Measurements from ENCODE around the gene PNMT.

PNMT gene

DNA sequence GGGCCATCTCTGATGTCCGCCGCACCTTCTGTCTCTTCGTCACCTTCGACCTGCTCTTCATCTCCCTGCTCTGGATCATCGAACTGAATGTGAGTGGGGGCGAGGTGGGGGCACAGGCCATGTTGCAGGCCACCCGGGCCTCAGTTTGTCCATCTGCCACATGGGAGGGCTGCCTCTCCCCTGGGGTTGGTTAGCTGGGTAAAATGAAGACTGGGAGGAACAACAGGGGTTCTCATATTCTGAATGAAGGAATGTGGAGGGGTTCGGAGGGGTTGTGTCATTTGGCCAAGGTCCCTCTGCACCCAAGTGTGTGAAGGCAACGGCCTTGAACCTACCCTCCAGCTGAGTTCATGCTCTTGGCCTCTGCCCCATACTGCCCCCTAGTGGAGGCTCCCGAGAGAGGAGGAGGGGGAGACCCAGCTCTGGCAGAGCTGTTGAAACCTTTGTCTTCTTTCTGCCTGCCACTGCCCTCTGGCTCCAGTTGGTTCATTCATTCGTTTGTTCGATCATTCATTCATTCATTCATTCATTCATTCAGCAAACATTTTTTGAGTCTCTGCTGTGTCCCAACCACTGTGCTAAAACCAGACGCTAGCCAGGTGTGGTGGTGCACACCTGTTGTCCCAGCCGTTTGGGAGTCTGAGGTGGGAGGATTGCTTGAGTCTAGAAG is 14.5 kb upstream of the PNMT start:
- peak; percentile 28 for DNase-seq

DNA sequence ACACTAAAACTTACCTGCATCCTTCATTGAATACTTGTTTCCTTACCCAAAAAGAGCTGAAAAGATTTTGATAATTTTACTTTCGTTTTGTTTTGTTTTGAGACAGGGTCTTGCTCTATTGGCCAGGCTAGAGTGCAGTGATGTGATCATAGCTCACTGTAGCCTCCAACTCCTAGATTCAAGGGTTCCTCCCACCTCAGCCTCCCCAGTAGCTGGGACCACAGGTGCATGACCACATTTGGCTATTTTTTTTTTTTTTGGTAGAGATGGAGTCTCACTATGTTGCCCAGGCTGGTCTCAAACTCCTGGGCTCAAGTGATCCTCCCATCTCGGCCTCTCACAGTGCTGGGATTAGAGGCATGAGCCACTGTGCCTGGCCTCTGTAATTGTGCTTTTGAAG is 13.1 kb upstream of the PNMT start:
- DNase-seq: no peak

DNA sequence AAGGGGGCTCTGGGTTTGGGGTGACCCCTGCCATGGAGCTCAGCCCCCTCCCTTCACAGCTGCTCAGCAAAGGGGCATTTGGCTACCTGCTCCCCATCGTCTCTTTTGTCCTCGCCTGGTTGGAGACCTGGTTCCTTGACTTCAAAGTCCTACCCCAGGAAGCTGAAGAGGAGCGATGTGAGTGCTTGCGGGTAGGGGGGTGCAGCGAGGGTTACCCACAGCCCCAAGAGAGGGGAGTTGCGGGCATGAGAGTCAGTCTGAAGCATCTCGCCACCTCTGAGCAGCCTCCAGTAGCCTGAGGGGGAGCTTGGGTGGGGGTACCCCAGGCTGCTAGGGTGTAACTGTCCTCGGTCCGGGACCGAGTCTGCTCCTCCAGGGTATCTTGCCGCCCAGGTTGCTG is 9.9 kb upstream of the PNMT start:
- no peak for DNase-seq

DNA sequence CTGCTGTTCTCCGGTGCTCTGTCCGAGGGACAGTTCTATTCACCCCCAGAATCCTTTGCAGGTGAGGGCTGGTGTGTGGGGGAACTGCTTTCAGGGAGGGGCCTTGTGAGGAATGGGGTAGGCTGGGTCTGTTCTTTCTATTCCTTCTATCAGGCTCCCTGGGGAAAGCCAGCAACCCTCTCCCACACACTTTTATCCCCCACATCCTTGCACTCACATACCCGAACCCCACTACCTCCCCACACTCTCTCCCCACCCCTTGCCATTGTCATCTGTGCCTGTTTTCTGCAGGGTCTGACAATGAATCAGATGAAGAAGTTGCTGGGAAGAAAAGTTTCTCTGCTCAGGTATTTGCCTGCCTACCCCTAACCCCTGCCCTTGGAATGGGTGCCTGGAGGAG is 9.5 kb upstream of the PNMT start:
- no peak for DNase-seq

DNA sequence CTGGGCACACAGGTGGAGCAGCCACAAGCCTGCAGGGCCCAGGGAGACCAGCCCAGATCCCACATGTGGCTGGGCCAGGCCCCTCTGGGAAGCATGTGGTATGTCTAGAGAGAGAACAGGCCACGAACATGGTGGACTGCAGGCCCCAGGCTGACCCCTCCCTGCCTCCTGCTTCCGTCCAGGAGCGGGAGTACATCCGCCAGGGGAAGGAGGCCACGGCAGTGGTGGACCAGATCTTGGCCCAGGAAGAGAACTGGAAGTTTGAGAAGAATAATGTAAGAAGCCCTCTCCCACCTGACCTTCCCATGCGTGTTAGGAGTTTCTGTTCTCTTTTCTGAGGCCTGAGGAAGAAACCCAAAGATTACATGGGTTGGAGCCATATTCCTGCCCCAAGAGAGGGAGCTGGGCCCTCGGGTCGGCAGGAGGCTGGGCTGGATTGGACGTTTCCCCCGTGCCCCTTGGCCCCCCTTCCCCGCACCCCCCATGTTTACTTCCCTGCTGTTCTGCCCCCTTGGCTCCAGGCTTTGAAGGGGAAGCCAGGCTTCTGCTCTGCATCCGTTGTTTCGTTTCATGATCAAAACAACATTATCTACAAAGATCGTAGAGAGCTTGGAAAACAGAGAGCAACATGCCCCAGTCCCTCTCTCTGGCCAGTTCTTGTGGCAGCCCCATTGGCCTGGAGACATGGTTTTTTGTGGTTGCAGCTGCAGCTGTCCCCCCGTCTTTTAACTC is 8.8 kb upstream of the PNMT start:
- no peak for DNase-seq

DNA sequence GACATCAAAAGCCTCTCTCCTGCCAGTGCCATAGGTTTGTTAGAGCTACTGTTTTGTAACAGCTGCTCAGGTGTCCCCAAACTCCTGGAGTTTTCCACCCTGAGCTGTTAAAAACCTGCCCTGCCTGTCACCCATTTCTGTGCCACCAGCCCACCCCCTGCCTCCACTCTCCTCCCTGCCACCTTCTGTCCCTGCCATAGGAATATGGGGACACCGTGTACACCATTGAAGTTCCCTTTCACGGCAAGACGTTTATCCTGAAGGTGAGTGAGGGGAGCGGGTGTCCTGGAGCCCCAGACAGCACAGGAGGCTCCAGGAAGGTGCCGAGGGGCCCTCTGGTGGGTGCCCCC is 8.3 kb upstream of the PNMT start:
- DNase-seq: no peak

DNA sequence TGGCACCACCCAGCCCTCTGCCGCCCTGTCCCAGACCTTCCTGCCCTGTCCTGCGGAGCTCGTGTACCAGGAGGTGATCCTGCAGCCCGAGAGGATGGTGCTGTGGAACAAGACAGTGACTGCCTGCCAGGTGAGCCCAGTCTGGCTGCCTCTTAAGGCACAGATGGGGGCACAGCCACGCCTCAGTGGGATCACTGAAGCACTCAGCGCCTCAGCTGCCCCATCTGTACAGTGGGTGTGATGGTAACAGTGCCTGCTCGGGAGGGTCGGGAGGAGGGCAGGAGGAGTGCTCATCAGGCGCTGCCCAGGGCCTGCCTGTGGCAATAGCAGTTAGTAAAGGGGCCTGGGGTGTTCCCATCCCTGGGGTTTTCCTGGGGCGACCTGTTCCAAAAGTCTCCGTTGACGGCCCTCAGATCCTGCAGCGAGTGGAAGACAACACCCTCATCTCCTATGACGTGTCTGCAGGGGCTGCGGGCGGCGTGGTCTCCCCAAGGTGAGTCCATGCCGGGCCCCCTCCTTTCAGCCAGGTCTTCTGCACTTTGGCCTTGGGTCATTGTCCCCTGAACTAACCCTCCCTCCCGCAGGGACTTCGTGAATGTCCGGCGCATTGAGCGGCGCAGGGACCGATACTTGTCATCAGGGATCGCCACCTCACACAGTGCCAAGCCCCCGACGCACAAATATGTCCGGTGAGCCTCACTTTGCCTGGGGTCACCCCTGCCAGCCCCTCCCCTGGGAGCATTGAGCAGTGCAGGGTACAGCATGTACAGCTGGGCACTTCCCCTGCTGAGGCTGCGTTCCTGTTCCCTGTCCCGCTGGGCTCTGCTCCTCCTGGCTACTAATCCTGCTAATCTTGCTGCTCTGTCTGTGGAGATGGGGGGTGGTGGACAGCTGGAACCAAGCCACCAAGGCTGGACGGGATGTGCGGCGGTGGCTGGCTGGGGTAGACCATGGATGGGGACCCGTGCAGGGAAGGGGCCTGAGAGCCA is 7.6 kb upstream of the PNMT start:
- DNase-seq: no peak

DNA sequence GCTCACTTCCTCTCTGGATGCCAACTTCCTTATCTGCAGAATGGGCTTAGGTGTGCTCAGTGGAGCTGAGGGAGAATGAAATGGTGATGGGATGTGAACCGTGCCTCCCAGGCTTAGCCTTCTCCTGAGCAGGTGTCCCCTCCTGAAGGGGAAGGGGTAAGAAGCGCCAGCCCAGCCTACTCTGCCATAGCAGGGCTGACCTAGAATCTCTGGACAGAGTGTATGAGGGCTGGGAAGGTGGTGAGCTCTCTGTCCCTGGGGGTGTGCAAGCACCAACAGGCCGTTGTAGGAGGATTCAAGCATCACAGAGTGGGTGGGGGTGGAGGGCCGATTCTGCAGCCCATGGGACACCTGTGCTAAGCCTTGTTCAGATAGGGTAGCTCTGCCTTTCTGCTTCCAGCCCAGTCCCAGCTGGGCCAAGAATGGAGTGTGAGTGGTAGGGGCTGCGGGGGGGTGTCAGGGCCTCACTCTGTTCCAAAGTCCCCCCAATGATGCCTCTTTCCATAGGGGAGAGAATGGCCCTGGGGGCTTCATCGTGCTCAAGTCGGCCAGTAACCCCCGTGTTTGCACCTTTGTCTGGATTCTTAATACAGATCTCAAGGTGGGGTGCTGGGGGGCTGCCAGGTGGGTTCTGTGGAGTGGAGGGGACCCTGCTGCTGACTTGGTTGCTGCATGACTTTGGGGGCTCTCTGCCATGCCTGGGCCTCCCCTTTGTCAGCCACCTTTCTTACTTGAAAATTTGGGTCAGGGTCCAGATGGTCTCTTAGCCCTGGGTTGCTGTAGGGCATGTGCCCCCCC is 6.3 kb upstream of the PNMT start:
- DNase-seq: no peak

DNA sequence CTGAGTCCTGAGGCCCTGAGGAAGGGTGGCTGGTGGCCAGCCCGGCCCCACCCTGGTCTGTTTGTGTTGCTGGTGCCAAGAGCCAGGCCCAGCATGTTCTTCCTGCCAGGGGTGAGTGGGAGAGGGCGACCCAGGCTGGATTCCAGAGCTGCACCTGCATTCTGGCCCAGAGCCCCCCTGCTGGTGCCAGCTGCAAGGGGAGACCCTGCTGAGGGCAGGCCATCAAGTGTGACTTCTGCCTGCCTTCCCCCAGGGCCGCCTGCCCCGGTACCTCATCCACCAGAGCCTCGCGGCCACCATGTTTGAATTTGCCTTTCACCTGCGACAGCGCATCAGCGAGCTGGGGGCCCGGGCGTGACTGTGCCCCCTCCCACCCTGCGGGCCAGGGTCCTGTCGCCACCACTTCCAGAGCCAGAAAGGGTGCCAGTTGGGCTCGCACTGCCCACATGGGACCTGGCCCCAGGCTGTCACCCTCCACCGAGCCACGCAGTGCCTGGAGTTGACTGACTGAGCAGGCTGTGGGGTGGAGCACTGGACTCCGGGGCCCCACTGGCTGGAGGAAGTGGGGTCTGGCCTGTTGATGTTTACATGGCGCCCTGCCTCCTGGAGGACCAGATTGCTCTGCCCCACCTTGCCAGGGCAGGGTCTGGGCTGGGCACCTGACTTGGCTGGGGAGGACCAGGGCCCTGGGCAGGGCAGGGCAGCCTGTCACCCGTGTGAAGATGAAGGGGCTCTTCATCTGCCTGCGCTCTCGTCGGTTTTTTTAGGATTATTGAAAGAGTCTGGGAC is 5.5 kb upstream of the PNMT start:
- DNase-seq: no peak

DNA sequence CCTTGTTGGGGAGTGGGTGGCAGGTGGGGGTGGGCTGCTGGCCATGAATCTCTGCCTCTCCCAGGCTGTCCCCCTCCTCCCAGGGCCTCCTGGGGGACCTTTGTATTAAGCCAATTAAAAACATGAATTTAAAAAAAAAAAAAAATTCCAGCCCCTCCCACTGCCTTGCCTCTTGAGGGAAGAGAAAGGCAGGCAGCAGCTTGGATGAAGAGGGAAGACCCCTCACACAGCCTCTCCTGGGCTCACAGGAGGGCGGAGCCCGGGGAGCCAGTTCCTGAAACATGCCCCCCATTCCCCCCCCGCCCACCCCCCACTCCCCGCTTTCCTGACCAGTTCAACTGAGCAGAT is 4.9 kb upstream of the PNMT start:
- no peak for DNase-seq

DNA sequence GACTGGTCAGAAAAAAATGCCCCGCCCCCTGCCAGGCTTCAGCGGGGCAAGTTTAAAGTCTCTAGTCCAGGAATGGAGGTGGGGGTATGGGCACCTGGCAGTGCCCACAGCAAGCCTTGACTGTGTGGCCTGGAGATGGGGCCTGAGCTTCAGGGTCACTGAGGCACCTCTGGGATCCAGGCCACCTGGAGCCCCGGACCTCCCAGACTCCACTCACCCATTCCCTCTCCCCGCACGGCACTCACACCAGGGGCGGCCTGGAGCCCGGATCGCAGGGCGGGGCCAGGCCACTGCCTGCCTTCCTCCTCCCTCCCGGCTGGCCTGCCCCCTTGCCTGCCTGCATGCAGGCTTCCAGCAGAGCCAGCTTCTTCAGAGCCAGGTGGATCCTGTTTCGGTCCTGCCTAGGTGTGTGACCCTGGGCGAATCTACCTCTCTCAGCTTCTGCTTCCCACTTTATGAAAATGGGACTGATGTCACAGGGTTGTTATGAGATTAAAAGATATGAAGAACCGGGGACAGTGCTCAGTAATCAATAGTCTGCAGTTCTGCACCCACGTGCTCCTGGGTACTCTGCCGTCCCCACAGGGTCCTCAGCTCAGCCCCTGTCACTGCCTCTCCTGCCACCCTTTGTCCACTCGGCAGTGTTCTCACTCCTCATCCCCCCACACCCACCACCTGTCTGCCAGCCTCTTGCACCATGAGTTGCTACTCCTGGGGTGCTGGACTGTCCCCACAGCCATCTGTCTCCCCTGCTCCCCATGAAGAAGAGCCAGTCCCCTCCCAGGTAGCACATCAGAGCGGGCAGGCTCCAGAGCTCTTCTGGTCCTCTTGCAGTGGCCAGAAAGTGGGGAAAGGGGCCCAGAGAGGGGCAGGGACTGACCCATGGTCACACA is 4.3 kb upstream of the PNMT start:
- DNase-seq: no peak

DNA sequence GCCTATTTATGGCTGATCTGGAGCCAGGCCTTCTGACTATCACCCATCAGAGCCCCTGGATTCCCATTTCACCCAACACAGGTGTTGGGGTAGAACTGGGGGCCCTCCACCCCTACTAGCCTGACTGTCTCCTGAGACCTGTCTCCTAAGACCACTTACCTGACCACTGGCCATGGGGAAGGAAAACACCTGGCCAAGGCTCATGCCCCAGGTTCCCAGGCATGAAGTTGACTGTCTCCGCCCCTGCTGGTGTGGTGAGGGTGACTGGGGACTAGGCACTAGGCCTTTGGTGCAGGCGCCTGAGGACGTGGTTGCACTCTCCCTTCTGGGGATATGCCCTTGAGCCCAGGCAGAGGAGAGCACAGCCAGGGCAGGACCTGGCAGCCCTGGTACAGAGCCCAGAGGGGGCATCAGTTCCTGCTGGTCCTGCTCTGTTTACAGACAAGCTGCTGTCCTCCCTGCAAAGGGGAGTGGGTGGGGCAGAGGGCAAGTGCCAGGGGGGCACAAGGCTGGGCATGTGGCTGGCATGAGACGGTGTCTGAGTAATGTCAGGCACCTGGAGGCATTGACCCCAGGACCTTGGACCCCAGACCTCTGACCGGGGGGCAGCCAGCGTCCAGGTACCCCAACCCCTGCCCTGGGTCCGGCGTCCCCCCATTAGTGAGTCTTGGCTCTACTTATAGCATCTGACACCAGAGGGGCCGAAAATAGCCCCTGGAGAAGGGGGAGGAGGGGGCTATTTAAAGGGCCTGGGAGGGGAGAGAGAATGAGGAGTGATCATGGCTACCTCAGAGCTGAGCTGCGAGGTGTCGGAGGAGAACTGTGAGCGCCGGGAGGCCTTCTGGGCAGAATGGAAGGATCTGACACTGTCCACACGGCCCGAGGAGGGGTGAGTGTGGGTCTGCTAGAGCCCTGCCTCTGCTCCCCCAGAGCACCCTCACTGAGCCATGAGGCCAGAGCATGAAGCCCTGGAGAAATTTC is 3.4 kb upstream of the PNMT start, which contains the start of gene TCAP:
Gene TCAP, plus strand, starts transcription at position 769 of the 981 bp plus-strand sequence. Its CDS starts 11 bp downstream, at position 780.
- DNase-seq: no peak

DNA sequence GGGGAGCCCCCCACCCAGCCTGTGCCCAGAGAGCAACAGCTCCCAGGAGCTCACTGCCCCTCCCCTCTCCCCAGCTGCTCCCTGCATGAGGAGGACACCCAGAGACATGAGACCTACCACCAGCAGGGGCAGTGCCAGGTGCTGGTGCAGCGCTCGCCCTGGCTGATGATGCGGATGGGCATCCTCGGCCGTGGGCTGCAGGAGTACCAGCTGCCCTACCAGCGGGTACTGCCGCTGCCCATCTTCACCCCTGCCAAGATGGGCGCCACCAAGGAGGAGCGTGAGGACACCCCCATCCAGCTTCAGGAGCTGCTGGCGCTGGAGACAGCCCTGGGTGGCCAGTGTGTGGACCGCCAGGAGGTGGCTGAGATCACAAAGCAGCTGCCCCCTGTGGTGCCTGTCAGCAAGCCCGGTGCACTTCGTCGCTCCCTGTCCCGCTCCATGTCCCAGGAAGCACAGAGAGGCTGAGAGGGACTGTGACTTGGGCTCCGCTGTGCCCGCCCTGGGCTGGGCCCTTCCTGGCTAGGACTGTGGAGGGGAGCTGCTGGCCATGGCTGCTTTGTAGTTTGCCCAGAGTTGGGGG is 2.5 kb upstream of the PNMT start:
- DNase-seq: no peak

DNA sequence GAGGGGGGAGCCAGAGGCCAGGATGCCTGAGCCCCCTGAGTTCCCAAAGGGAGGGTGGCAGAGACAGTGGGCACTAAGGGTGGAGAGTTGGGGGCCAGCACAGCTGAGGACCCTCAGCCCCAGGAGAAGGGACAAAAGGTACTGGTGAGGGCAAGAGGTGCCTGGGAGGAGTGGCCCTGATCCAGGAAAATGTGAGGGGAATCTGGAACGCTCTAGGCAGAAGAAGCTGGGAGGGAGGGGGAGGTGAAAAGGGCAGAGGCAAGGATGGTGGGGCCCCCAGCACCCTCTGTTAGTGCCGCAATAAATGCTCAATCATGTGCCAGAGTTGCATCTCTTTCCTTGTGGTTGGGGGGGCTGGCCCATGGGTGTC is 2.0 kb upstream of the PNMT start:
- no peak for DNase-seq

DNA sequence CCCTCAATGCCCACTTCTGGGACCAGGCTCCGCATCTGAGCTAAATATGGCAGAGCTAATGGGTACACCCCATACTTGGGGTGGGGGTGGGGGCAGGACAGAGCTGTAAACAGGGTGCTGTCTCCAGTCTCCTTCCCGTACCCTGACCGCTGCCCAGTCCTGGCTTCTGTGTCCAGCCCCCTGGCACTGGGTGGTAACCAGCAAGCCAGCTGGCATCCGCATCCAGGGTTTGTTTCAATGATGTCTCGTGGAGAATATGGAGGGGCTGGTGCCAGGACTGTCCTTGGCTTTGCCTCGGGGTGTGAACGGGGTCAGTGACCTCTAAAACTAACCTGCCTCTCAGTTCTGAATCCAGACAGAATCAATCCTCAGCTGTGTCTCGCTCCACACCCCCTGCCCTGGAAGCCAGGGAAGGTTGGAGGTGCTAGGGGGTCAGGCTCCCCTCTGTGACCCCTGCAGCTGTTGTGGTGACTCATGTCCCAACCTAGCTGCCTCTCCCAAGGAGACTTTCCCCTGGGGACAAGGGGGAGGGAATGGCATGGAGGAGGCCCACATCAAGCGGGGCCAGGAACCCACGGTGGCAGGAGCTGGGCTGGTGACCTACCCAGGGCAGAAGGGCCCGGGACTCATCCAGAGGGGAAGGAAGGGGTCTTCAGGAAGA is 1.5 kb upstream of the PNMT start:
- no peak for DNase-seq

DNA sequence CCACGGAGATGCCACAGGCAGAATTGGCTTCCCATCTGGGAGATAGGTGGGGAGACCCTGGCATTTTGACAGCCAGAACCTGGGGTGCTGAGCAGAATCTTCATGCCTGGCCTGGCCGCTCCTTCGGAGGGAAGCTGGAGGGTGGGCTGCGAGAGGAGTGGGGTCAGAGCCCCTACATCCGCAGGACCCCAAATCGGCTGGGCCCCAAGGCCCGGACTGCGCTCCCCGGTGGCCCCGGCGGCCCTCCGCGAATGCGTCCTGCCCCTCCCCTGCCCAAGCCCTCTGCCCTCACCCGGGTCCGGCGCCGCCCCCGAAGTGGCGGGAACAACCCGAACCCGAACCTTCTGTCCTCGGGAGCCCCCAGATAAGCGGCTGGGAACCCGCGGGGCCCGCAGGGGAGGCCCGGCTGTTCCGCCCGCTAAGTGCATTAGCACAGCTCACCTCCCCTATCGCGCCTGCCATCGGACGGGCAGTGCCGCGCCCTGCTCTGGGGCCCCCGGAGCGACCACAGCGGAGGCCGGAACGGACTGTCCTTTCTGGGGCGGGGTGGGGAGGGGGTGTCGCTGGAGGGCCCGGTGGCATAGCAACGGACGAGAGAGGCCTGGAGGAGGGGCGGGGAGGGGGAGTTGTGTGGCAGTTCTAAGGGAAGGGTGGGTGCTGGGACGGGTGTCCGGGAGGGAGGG is 850 bp upstream of the PNMT start:
- DNase-seq: no peak

DNA sequence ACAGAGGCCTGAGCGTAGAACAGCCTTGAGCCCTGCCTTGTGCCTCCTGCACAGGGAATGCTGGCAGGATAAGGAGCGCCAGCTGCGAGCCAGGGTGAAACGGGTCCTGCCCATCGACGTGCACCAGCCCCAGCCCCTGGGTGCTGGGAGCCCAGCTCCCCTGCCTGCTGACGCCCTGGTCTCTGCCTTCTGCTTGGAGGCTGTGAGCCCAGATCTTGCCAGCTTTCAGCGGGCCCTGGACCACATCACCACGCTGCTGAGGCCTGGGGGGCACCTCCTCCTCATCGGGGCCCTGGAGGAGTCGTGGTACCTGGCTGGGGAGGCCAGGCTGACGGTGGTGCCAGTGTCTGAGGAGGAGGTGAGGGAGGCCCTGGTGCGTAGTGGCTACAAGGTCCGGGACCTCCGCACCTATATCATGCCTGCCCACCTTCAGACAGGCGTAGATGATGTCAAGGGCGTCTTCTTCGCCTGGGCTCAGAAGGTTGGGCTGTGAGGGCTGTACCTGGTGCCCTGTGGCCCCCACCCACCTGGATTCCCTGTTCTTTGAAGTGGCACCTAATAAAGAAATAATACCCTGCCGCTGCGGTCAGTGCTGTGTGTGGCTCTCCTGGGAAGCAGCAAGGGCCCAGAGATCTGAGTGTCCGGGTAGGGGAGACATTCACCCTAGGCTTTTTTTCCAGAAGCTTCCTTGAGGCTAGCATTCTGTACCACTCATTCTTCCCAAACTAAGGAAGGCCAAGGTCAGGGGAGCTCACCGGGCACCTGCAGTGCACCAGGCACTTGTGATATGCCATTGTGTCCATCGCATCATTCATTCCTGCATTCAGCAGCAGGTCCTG is 1.9 kb downstream of the PNMT start:
- no peak for DNase-seq

Data from fibroblast of skin of abdomen (primary cell).